Epithelial cell of proximal tubule (primary cell): ENCODE data around the gene SHOX. TPM values are rescaled to one million over a fixed set of nuclear protein-coding genes. Genes with fewer than 3 reads are reported as not detected.
"Not testable (repeated sequence)": the region's sequence is repeated elsewhere in the genome, so short reads cannot be mapped to it uniquely, and the experiment has no call there.

ENCODE experiments used
- DNase-seq: peaks from one replicate; pipeline ENCODE4 v3.0.0-alpha.2; 2011; ENCODE audit warnings: low read depth
- H3K4me3 ChIP-seq: 2 replicates; pipeline ENCODE4 v1.5.1; 2011; ENCODE audit warnings: low read depth, mild to moderate bottlenecking, low read length
- total RNA-seq: library from RNA; depleted of rRNA; stranded (reverse); fragments of >200 nt; gene quantifications from 2 replicates; pipeline ENCODE4 v1.2.3, GENCODE V29; 2015
- TF ChIP-seq, protein P1 (sequence below): conservative IDR thresholded peaks from 2 replicates; pipeline ENCODE4 v1.5.1; 2012; ENCODE audit warnings: low read depth, mild to moderate bottlenecking, low read length

The SHOX gene
- total RNA-seq, 1 donor from 2014 or later, result not detected

- no peak for DNase-seq
- no peak overlapping the region for H3K4me3 ChIP-seq
- TF ChIP-seq, protein P1, sequence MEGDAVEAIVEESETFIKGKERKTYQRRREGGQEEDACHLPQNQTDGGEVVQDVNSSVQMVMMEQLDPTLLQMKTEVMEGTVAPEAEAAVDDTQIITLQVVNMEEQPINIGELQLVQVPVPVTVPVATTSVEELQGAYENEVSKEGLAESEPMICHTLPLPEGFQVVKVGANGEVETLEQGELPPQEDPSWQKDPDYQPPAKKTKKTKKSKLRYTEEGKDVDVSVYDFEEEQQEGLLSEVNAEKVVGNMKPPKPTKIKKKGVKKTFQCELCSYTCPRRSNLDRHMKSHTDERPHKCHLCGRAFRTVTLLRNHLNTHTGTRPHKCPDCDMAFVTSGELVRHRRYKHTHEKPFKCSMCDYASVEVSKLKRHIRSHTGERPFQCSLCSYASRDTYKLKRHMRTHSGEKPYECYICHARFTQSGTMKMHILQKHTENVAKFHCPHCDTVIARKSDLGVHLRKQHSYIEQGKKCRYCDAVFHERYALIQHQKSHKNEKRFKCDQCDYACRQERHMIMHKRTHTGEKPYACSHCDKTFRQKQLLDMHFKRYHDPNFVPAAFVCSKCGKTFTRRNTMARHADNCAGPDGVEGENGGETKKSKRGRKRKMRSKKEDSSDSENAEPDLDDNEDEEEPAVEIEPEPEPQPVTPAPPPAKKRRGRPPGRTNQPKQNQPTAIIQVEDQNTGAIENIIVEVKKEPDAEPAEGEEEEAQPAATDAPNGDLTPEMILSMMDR, result no peak
Measured at GRCh38 chrX:625137-625691, 5.4 kb upstream of the SHOX start.

- not testable (repeated sequence) for H3K4me3 ChIP-seq, DNase-seq
Measured at GRCh38 chrX:626047-626446, 4.5 kb upstream of the SHOX start.

- no peak overlapping the region for H3K4me3 ChIP-seq
- TF ChIP-seq, protein P1, result no peak
- no peak for DNase-seq
Measured at GRCh38 chrX:626745-627509, 3.7 kb upstream of the SHOX start.

- no peak for DNase-seq
- H3K4me3 ChIP-seq, result no peak overlapping the region
- TF ChIP-seq, protein P1, result no peak
Measured at GRCh38 chrX:627510-627981, 3.0 kb upstream of the SHOX start.

DNA sequence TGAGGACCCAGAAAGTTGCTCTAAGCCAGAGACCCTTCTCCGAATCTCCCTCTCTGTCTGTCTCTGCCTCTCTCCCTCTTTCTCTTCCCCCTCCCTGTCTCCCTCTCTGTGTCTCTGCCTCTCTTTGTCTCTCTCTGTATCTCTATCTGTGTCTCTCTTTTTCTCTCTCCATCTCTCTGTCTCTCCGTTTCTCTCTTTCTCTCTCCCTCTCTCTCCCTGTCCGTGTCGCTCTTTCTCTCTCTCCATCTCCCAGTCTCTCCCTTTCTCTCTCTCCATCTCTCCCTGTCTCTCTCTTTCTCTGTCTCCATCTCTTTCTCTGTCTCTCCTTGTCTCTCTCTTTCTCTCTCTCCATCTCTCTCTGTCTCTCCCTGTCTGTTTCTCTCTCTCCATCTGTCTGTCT lies 2.6 kb upstream of the SHOX start:
- H3K4me3 ChIP-seq, result no peak overlapping the region

DNA sequence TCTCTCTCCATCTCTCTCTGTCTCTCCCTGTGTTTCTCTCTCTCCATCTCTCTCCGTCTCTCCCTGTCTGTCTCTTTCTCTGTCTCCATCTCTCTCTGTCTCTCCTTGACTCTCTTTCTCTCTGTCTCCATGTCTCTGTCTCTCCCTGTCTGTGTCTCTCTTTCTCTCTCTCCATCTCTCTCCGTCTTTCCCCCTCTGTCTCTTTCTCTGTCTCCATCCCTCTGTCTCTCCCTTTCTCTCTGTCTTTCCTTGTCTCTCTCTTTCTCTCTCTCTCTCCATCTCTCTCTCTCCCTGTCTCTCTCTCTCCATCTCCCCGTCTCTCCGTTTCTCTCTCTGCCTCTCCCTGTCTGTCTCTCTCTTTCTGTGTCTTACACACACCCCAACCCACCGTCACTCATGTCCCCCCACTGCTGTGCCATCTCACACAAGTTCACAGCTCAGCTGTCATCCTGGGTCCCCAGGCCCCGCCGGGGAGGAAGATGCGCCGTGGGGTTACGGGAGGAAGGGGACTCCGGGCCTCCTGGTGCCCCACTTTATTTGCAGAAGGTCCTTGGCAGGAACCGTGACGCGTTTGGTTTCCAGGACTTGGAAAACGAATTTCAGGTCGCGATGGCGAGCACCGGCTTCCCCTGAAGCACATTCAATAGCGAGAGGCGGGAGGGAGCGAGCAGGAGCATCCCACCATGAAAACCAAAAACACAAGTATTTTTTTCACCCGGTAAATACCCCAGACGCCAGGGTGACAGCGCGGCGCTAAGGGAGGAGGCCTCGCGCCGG lies 1.2 kb upstream of the SHOX start:
- DNase-seq, result no peak
- TF ChIP-seq, protein P1, result no peak
- no peak overlapping the region for H3K4me3 ChIP-seq

More for the DNA sequence above, 2.6 kb upstream of the SHOX start:
- no peak for DNase-seq
- TF ChIP-seq, protein P1, result no peak

GRCh38 chrX:630007-630611 lies 482 bp upstream of the SHOX start:
- TF ChIP-seq, protein P1, result no peak
- no peak for DNase-seq
- H3K4me3 ChIP-seq, result no peak overlapping the region
